NCI-H2107 treated with DMSO at 0.1 percent for 48 hours (cell line): ENCODE data around the gene RASL10A.

Experiments
- DNase-seq: peaks from one replicate; lab custom pipeline; 2025; ENCODE audit not compliant: unreplicated experiment; lab: John Stamatoyannopoulos, UW

The RASL10A gene

DNA sequence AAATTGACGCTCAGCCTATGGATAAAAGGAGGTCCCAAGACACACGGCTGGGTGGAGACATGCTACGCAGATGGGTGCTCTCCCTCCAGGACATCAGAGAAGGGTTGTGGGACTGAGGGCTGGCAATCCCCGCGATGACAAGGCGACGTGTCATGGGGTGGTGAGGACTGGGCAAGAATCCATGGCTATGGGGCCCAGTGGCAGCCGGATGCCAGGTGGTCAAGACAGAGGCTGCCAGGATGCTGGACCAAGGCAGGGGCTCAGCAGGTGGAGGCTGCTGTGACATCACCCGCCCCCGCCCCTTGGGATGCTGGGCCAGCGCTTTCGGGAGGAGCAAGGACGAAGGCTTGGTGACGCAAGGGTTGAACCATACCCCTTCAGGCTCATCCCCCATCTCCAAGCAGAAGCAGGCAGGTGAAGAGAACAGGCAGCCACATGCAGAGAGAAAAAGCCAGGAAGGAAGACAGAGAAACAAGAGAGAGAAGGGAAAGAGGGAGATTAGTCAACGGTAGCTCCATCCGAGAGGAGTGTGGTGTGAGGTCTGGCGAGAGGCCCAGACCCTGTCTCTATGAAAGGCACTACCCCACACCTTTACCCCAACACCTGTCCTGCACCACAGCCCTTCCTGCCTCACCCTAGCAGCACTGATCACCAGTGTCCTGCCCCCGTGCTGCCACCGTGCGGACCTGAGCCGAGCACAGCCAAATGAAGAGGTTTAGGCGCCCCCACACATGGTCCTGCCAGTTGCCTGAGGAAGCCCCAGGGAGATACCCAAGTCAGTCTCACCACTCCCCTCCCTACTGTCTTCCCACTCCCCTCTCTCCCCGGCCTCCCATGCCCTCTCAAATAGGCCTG is 24.1 kb upstream of the RASL10A start:
- no peak for DNase-seq

DNA sequence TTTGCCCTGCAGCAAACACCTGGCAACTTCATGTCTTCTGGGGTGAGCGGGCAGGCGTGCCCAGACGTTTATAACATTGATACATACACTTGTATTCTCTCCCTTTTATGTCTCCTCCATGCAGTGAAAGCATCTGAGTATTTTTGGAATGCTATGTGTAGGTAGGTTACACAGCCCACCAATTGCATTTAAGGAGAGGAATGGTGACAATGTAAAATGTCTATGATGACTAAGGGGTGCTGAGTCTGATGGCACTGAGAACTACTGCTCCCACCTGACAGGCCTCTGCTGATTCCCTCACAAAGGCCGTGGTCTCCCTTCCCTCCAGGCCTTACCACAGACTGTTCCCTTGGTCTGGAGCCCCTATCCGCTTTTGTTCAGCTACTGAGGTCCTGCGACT is 22.9 kb upstream of the RASL10A start:
- DNase-seq, result no peak

DNA sequence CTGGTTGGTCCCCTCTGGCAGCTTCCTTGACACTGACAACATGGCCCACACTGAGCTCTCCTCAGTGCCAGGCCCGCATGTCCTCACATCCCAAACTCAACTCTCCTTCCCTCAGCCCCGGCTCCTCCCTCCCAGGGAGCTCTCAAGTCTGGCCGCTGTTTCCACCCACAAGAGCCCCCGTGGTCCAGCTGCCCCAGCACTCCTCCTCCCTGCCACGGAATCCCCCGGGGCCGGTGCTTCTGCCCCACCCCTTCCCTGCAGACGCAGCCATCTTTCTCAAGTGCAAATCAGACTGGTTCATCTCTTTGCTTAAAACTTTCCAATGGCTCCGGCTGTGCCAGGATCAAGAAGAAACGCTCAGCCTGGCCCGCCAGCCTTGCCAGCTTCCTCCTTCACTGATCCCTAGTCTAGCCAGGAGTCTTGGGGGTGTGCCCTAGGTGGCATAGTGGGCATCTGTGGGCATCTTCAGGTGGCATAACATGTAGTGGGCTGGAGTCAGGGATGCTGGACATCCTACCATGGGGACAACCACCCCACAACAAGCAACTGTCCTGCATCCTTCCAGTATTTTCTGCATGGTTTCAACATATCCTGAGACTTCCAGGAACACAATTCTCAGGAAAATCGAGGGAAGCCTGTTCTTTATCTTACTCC is 22.3 kb upstream of the RASL10A start:
- no peak for DNase-seq

DNA sequence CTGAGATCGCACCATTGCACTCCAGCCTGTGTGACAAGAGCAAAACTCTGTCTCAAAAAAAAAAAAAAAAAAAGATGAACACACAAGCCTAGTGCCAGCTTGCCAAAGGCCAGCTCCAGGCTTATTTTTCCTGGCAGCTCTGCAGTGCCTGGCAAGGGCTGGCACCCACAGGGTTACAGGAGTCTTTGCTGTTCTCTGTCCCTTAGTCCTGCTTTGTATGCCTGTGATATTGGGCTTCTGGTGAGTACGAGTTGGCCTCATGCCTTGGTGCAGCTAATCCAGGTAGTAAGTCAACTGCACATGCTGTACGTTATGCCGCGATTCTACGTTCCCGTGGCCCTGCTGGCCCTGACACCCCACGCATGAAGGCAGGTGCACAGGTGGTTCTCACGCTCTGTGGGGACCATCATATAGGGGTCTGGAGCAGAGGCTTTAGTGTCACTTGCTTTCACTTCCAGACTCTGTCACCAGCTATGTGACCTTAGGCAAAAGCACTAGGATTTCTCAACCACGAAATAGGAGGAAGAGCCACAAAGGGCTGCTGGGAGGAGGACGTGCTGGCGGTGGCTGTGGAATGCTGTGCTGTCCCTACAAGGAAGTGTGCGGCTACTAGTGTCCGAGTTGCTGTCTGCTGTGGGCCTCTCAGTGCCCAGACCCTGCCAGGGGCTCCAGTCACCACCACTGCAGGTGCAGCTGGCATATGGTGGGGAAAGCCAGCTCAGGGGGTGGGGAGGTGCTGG is 21.4 kb upstream of the RASL10A start:
- DNase-seq, result no peak

- DNase-seq, result no peak
Observed at GRCh38 chr22:29335656-29336055, 20.2 kb upstream of the RASL10A start.

GRCh38 chr22:29334696-29335344 is 19.3 kb upstream of the RASL10A start:
- no peak for DNase-seq

DNA sequence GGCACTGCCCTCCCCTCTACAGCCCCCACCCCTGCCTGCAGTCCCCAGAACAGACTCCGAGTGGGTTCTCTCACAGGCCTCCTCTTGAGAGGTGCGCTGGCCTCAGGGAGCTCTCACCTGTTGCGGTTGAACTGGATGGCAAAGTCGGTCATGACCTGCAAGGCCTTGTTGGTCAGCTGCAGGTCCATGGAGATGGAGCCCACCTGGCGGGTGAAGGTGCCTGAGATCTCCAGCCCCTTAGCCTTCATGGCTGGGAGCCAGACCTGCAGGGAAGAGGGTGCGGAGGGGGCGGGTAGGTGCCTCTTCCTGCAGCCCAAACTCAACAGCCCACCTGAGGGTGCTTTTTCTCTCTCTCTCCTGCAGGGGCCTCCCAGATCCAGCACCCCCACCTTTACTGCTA is 18.7 kb upstream of the RASL10A start:
- DNase-seq, result no peak

- DNase-seq, result no peak
Observed at GRCh38 chr22:29332886-29333496, 17.5 kb upstream of the RASL10A start.

DNA sequence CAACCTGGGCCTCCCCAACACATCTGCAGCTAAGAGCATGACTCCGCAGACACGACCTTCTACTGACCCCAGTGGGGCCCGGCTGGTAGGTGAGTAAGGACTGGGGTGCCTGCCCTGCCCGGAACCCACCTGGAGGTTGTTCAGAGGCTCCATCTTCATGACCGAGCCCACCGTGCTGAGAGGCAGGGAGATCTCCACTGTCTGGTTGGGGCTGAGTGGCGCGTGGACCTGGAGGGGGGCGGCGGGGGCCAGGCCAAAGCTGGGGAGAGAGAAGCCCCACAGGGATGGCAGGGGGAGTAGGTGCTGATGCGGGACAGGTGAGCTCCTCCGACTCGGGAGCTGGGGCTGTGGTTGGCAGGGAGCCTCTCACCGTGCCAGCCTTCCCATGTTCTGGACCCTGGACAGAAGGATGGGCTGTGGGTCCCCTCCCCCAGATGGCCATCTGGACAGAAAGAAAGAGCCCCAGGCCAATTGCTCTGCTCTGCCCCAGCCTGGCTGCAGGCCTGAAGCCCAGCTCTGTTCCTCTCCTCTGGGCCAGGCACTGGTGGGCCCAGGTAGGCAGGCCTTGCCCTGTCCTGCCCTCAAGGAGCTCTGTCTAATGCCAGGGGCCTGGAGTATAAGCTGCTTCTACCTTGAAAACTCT is 16.3 kb upstream of the RASL10A start:
- no peak for DNase-seq

DNA sequence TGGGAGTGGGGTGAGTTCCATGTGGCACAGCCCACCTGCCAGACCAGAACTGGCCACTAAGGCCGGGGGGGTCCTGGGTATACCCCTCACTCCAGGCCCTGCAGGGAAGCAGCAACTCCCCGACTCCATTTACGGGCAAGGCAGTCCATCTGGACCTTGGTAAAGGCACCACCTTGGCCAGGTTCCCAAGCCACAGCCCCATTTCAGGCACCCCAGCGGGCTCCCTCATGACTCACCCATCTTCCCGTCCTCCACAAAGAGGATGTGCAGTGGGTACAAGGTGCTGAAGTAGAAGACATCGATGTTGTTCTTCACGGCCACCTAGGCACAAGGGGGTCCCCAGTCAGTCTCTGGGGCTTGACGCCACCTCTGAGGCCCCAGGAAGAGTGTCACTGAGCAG is 15.7 kb upstream of the RASL10A start:
- no peak for DNase-seq

DNA sequence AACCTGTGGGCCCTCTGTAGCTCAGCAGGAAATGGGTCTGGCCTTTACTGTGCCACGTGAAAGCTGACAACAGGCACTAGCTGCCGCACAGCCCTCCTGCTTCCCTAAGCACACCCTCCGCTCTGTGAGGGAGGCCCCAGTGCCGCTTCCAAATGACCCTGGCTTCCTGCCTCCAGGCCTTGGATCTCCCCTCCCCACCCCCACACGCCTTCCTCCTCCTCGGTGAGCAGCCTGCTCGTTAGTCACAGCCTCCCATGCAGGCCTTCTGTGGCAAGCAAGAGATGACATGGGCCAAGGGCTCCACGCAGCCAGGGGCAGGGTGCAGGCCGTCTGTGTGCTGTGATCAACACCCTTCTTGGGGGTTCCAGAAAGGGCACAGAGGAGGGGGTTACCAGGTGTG is 15.3 kb upstream of the RASL10A start:
- no peak for DNase-seq

- no peak for DNase-seq
Observed at GRCh38 chr22:29330291-29330690, 14.8 kb upstream of the RASL10A start.

DNA sequence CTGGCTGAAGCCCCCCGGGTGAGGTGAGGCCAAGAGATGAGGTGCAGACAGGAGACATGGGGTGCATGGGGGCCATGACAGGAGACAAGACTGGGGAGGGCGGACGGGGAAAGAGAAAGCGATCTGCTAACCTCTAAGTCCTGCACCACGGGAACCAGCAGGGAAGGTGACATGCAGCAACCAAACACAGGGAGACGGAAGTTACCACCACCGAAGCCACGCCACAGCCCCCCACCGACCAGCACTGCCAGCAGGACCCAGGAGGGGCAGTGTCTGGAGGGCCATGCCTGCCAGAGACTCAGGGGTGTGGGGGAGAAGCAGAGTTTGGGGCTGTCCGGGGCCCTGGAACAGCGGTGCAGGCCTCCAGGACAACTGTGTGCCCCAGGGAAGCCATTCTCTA is 14.1 kb upstream of the RASL10A start:
- no peak for DNase-seq

GRCh38 chr22:29328566-29329500 is 13.3 kb upstream of the RASL10A start:
- no peak for DNase-seq

DNA sequence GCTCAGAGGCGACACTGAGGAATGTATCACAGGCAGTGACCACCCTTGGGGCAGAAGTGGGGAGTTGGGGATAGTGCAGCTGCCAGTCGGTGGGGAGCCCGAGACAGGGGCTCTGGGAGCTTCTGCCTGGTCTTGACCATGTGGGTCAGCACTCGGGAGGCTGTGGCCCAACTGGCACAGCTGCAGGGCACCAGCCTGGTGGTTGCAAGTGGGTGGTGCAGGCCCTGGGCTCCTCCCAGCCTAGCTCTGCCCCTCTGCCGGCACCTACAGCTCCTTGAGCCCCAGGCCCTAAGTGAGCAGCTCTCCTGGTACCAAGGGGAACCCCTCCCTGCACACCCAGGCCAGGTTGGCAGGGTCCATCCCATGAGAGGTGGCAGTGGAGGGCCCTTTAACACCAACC is 12.6 kb upstream of the RASL10A start:
- no peak for DNase-seq

GRCh38 chr22:29327089-29327764 is 11.7 kb upstream of the RASL10A start:
- DNase-seq, result no peak

- DNase-seq, result no peak
Observed at GRCh38 chr22:29326481-29326880, 11.0 kb upstream of the RASL10A start.

DNA sequence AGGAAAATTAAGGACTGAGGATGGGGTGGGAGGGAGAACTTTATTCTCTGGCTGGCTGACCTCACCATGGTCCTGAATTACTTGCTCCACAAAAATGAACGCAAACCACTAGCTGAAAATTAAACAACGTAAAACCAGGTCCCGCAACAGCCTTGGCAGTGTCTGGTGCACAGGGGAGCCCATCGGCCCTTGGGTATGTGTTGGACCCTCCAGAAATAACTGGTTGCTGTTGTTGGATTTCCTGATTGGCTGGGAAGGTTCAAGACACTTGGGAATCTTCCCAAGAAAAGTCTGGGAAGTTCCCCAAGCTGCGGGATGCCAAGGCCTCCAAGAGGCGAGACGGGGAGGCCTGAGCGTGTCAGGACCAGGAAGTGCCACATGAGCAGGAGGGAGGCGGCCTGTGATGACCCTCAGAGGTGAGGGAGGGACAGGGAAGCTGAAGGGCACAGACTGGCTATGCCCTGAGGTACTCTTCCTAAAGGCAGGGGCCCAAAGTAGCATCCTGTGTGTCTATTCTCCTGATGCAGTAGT is 10.4 kb upstream of the RASL10A start:
- DNase-seq, result no peak

DNA sequence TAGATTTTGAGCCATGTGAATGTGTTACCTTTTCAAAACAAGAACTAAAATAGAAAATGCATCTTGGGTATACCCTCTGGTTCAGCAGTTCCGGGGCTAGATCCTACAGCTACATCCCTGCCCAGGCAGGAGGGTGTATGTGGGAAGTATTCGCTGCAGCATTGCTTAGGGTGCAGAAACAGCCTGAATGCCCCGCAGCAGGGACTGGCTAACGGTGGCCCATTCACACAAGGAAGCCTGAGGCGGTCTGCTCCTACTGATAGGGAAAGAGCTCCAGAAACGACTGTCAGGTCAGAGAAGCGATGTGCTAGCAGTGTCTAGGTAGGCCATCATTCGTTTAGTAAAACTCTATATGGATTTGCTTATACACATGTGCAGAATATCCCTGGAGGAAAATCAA is 9.9 kb upstream of the RASL10A start:
- no peak for DNase-seq
